ENCODE measurements around the gene RPL22.
A peak's percentile ranks its signal among the peaks of the same experiment; 100 is the strongest.

RPL22 gene

GRCh38 chr1:6199298-6200187, at the start of gene RPL22:
Gene RPL22, minus strand, starts transcription at chr1:6199595. Its CDS starts 22 bp downstream, at chr1:6199573.
- DNase-seq (ENCODE audit: low spot score) = peak; percentile 97

- DNase-seq (ENCODE audit: low spot score) = no peak
Measured at GRCh38 chr1:6248161-6248776, 48.9 kb upstream of the RPL22 start.

GRCh38 chr1:6247651-6248050, 48.3 kb upstream of the RPL22 start:
- no peak for DNase-seq (ENCODE audit: low spot score)

- DNase-seq (ENCODE audit: low spot score) = peak; percentile 90
Measured at GRCh38 chr1:6246497-6247467, 47.4 kb upstream of the RPL22 start.

- DNase-seq (ENCODE audit: low spot score) = peak; percentile 45
Measured at GRCh38 chr1:6245869-6246496, 46.6 kb upstream of the RPL22 start.

GRCh38 chr1:6245086-6245868, 45.9 kb upstream of the RPL22 start:
- peak; percentile 94 for DNase-seq (ENCODE audit: low spot score)

- no peak for DNase-seq (ENCODE audit: low spot score)
Measured at GRCh38 chr1:6244401-6245049, 45.1 kb upstream of the RPL22 start.

GRCh38 chr1:6243993-6244392, 44.6 kb upstream of the RPL22 start, which contains the start of gene HES3:
Gene HES3, plus strand, starts transcription at chr1:6244179. Its CDS starts 187 bp downstream, at chr1:6244366.
- no peak for DNase-seq (ENCODE audit: low spot score)

- no peak for DNase-seq (ENCODE audit: low spot score)
Measured at GRCh38 chr1:6243053-6243834, 43.8 kb upstream of the RPL22 start.

- peak; percentile 53 for DNase-seq (ENCODE audit: low spot score)
Measured at GRCh38 chr1:6241887-6242740, 42.7 kb upstream of the RPL22 start.

GRCh38 chr1:6241107-6241886, 41.9 kb upstream of the RPL22 start:
- DNase-seq (ENCODE audit: low spot score) = no peak

- DNase-seq (ENCODE audit: low spot score) = peak; percentile 66
Measured at GRCh38 chr1:6239950-6240768, 40.8 kb upstream of the RPL22 start.

- no peak for DNase-seq (ENCODE audit: low spot score)
Measured at GRCh38 chr1:6239213-6239752, 39.9 kb upstream of the RPL22 start.

GRCh38 chr1:6237093-6237492, 37.7 kb upstream of the RPL22 start:
- no peak for DNase-seq (ENCODE audit: low spot score)

- no peak for DNase-seq (ENCODE audit: low spot score)
Measured at GRCh38 chr1:6235296-6235677, 35.9 kb upstream of the RPL22 start.

GRCh38 chr1:6234502-6235295, 35.3 kb upstream of the RPL22 start:
- peak; percentile 55 for DNase-seq (ENCODE audit: low spot score)
